ENCODE data around the gene SIL1.
A peak's percentile ranks its signal among the peaks of the same experiment; 100 is the strongest.
"Not testable (repeated sequence)": the region's sequence is repeated elsewhere in the genome, so short reads cannot be mapped to it uniquely, and the experiment has no call there.

SIL1 gene

DNA sequence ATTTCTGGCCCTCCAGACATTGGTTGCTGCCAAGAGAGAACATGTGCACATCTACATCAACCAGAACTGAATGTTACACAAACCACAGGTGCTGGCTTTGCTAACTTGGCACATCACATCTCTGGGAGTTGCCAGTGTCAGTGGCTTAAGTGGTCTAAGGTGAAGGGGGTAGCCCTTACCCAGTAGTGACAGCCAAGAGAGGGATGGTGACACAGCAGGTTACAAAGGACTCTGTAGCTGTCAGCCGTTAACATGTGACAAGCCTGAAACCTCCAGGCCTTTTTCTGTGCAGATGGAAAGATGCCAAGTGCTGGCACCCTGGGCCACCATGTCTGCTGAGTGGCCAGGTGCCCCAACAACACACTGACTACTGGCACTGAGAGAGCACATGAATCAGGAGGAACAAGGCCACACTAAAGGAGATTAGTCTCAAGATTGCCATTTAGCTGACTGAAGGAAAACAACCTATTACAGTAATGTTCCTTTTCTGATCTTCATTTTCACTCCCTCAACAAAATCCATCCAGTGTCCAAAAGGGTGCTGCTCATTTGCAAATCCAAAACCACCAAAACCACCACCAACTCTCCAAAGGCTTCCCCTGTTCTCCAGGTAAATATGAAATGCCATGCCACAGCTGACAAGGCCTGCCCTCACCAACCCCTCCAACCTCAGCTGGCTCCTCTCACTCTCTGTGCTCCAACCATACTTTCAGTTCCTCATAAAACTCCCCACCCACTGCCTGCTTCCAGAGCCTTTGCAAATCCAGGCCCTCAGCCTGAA, 20.2 kb downstream of the SIL1 start:
- TF ChIP-seq EZH2phosphoT487 (IDR thresholded peaks at IDR 0.05; ENCODE audit: borderline replicate concordance, low read length), result no peak
- Histone ChIP-seq H3K36me3 (ENCODE audit: control insufficient read depth, low read length) (no peaks in the 10 kb centered on the region), H3K79me2 (ENCODE audit: control insufficient read depth, low read length) (peaks cover 15% of the 10 kb centered on the region), H3F3A (ENCODE audit: control insufficient read depth, insufficient read depth) (no peaks in the 10 kb centered on the region), H3K4me3 (ENCODE audit: low read length) (no peak overlapping the region), H3K9me3 (ENCODE audit: control insufficient read depth, insufficient read depth, low read length) (no peaks in the 10 kb centered on the region), H3K4me2 (ENCODE audit: low read length) (peak overlapping the region; percentile 4; the same call in 1 of the 2 replicates), H3K27ac (ENCODE audit: low read depth, low read length) (no peak overlapping the region), H3K9me2 (replicated peaks; ENCODE audit: control insufficient read depth, low read length) (no peaks in the 10 kb centered on the region), H4K20me1 (ENCODE audit: control insufficient read depth, insufficient read depth, low read depth, low read length) (no peaks in the 10 kb centered on the region), H3K27me3 (ENCODE audit: control insufficient read depth, low read length) (no peaks in the 10 kb centered on the region), H3K4me1 (ENCODE audit: control insufficient read depth, low read length) (peaks cover 33% of the 10 kb centered on the region)

DNA sequence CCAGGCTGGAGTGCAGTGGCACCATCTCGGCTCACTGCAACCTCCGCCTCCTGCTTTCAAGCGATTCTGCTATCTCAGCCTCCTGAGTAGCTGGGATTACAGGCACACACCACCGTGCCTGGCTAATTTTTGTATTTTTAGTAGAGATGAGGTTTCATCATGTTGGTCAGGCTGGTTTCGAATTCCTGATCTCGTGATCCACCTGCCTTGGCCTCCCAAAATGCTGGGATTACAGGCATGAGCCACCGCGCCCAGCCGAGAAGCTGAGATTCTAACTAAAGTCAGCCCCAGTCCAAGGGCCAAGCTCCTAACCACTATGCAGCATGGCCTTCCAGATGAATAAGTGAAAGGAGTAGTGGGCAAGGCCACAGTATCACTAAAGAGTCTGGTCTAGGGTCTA, 20.9 kb downstream of the SIL1 start:
- H4K20me1 ChIP-seq (ENCODE audit: control insufficient read depth, insufficient read depth, low read depth, low read length); H3K9me3 ChIP-seq (ENCODE audit: control insufficient read depth, insufficient read depth, low read length); H3K4me2 ChIP-seq (ENCODE audit: low read length); H3K27me3 ChIP-seq (ENCODE audit: control insufficient read depth, low read length); H3K36me3 ChIP-seq (ENCODE audit: control insufficient read depth, low read length); H3K4me3 ChIP-seq (ENCODE audit: low read length); H3K9me2 ChIP-seq (replicated peaks; ENCODE audit: control insufficient read depth, low read length); H3K27ac ChIP-seq (ENCODE audit: low read depth, low read length); H3F3A ChIP-seq (ENCODE audit: control insufficient read depth, insufficient read depth): not testable (repeated sequence)
- Histone ChIP-seq H3K79me2 (ENCODE audit: control insufficient read depth, low read length) (peaks cover 20% of the 10 kb centered on the region), H3K4me1 (ENCODE audit: control insufficient read depth, low read length) (peaks cover 26% of the 10 kb centered on the region)

DNA sequence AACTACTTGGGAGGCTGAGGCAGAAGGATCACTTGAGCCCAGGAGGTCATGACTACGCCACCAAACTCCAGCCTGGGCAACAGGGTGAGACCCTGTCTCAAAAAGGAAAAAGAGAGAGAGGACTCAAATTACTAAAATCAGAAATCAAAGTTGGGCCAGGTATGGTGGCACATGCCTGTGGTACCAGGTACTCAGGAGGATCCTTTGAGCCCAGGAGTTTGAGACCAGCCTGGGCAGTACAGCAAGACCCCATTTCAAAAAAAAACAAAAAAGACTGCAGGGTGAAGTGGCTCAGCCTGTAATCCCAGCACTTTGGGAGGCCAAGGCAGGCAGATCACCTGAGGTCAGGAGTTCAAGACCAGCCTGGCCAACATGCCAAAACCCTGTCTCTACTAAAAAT, 23.8 kb downstream of the SIL1 start:
- H3K9me2 ChIP-seq (replicated peaks; ENCODE audit: control insufficient read depth, low read length); H3K9me3 ChIP-seq (ENCODE audit: control insufficient read depth, insufficient read depth, low read length); H3K4me2 ChIP-seq (ENCODE audit: low read length); H3K4me3 ChIP-seq (ENCODE audit: low read length); H3K27ac ChIP-seq (ENCODE audit: low read depth, low read length); H4K20me1 ChIP-seq (ENCODE audit: control insufficient read depth, insufficient read depth, low read depth, low read length); H3K36me3 ChIP-seq (ENCODE audit: control insufficient read depth, low read length); H3F3A ChIP-seq (ENCODE audit: control insufficient read depth, insufficient read depth); H3K27me3 ChIP-seq (ENCODE audit: control insufficient read depth, low read length): not testable (repeated sequence)
- Histone ChIP-seq H3K4me1 (ENCODE audit: control insufficient read depth, low read length) (peaks cover 26% of the 10 kb centered on the region), H3K79me2 (ENCODE audit: control insufficient read depth, low read length) (peaks cover 20% of the 10 kb centered on the region)

DNA sequence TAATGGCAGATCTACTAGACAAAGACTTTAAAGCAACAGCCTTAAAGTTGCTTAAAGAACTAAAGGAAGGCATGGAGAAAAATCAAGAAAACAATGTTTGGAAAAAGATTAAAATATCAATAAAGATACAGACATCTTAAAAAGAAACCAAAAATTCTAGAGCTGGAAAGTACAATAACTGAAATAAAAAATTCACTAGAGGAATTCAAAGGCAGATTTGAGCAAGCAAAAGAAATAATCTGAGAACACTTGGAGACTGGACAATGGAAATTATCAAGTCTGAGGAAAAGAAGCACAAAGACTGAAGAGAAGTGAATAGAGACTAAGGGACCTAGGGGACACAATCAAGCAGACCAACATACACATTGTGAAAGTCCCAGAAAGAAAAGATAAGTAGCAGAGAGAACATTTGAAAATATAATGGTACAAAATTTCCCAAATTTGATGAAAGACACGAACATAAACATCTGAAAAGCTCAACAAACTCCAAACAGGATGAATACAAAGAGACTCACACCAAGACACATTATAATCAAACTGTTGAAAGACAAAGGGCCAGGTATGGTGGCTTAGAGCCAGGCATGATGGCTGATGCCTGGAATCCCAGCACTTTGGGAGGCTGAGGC, 26.3 kb downstream of the SIL1 start:
- no peaks in the 10 kb centered on the region for H3F3A ChIP-seq (ENCODE audit: control insufficient read depth, insufficient read depth)
- H3K9me2 ChIP-seq (replicated peaks; ENCODE audit: control insufficient read depth, low read length), result no peaks in the 10 kb centered on the region
- H3K4me1 ChIP-seq (ENCODE audit: control insufficient read depth, low read length), result peaks cover 9% of the 10 kb centered on the region
- no peaks in the 10 kb centered on the region for H3K9me3 ChIP-seq (ENCODE audit: control insufficient read depth, insufficient read depth, low read length)
- no peaks in the 10 kb centered on the region for H3K27me3 ChIP-seq (ENCODE audit: control insufficient read depth, low read length)
- H3K27ac ChIP-seq (ENCODE audit: low read depth, low read length), result no peak overlapping the region
- peaks cover 10% of the 10 kb centered on the region for H3K79me2 ChIP-seq (ENCODE audit: control insufficient read depth, low read length)
- H3K4me3 ChIP-seq (ENCODE audit: low read length), result no peak overlapping the region
- no peak for TF ChIP-seq EZH2phosphoT487 (IDR thresholded peaks at IDR 0.05; ENCODE audit: borderline replicate concordance, low read length)
- TF ChIP-seq, protein P1, sequence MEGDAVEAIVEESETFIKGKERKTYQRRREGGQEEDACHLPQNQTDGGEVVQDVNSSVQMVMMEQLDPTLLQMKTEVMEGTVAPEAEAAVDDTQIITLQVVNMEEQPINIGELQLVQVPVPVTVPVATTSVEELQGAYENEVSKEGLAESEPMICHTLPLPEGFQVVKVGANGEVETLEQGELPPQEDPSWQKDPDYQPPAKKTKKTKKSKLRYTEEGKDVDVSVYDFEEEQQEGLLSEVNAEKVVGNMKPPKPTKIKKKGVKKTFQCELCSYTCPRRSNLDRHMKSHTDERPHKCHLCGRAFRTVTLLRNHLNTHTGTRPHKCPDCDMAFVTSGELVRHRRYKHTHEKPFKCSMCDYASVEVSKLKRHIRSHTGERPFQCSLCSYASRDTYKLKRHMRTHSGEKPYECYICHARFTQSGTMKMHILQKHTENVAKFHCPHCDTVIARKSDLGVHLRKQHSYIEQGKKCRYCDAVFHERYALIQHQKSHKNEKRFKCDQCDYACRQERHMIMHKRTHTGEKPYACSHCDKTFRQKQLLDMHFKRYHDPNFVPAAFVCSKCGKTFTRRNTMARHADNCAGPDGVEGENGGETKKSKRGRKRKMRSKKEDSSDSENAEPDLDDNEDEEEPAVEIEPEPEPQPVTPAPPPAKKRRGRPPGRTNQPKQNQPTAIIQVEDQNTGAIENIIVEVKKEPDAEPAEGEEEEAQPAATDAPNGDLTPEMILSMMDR (IDR thresholded peaks at IDR 0.05; ENCODE audit: low read depth, low read length, poor library complexity, severe bottlenecking), result no peak
- no peaks in the 10 kb centered on the region for H3K36me3 ChIP-seq (ENCODE audit: control insufficient read depth, low read length)
- H4K20me1 ChIP-seq (ENCODE audit: control insufficient read depth, insufficient read depth, low read depth, low read length), result no peaks in the 10 kb centered on the region
- no peak overlapping the region for H3K4me2 ChIP-seq (ENCODE audit: low read length)
